ENCODE results near the gene GHR. TPM values are rescaled to one million over a fixed set of nuclear protein-coding genes. Genes with fewer than 3 reads are reported as not detected.

Gene GHR
- total RNA-seq, 4 donors from 2014 or later, result 16.9 to 20.9 (median 20.2) TPM

GRCh38 chr5:42629284-42629683 lies 206.0 kb downstream of the GHR start:
- Histone ChIP-seq H3K27me3 (no peaks in the 10 kb centered on the region), H3K4me3 (no peak overlapping the region)

GRCh38 chr5:42631241-42631640 lies 208.0 kb downstream of the GHR start:
- Histone ChIP-seq H3K36me3 (no peaks in the 10 kb centered on the region), H3K27ac (no peak overlapping the region), H3K4me3 (no peak overlapping the region), H3K9me3 (no peaks in the 10 kb centered on the region), H3K4me1 (no peaks in the 10 kb centered on the region), H3K27me3 (no peaks in the 10 kb centered on the region)
- no peak for DNase-seq (ENCODE audit: low spot score in 2 of 2)
- TF ChIP-seq POLR2AphosphoS5 (IDR thresholded peaks at IDR 0.05) (no peak), POLR2A (IDR thresholded peaks at IDR 0.05) (no peak), EP300 (IDR thresholded peaks at IDR 0.05) (no peak), CTCF (IDR thresholded peaks at IDR 0.05) (no peak)
- 72% methylated on average over 5 of the region's 5 CpGs for WGBS

More at GRCh38 chr5:42629284-42629683, 206.0 kb downstream of the GHR start:
- TF ChIP-seq POLR2AphosphoS5 (IDR thresholded peaks at IDR 0.05) (no peak), EP300 (IDR thresholded peaks at IDR 0.05) (no peak), CTCF (IDR thresholded peaks at IDR 0.05) (no peak), POLR2A (IDR thresholded peaks at IDR 0.05) (no peak)
- no peak overlapping the region for H3K27ac ChIP-seq
- H3K36me3 ChIP-seq, result no peaks in the 10 kb centered on the region
- no peak for DNase-seq (ENCODE audit: low spot score in 2 of 2)
- H3K4me1 ChIP-seq, result no peaks in the 10 kb centered on the region
- no peaks in the 10 kb centered on the region for H3K9me3 ChIP-seq
- WGBS, result 95% methylated on average over 2 of the region's 2 CpGs

- H3K4me1 ChIP-seq, result no peaks in the 10 kb centered on the region
- DNase-seq (ENCODE audit: low spot score in 2 of 2), result no peak
- TF ChIP-seq CTCF (IDR thresholded peaks at IDR 0.05) (no peak), POLR2AphosphoS5 (IDR thresholded peaks at IDR 0.05) (no peak), EP300 (IDR thresholded peaks at IDR 0.05) (no peak), POLR2A (IDR thresholded peaks at IDR 0.05) (no peak)
- 14% methylated on average over 1 of the region's 1 CpG for WGBS
- no peaks in the 10 kb centered on the region for H3K27me3 ChIP-seq
- no peaks in the 10 kb centered on the region for H3K36me3 ChIP-seq
- H3K27ac ChIP-seq, result no peak overlapping the region
- no peak overlapping the region for H3K4me3 ChIP-seq
- H3K9me3 ChIP-seq, result no peaks in the 10 kb centered on the region
Measured at GRCh38 chr5:42632354-42632900, 209.2 kb downstream of the GHR start.

GRCh38 chr5:42634575-42634974 lies 211.3 kb downstream of the GHR start:
- no peaks in the 10 kb centered on the region for H3K36me3 ChIP-seq
- WGBS, result 85% methylated on average over 4 of the region's 4 CpGs
- TF ChIP-seq EP300 (IDR thresholded peaks at IDR 0.05) (no peak), POLR2A (IDR thresholded peaks at IDR 0.05) (no peak), POLR2AphosphoS5 (IDR thresholded peaks at IDR 0.05) (no peak), CTCF (IDR thresholded peaks at IDR 0.05) (no peak)

GRCh38 chr5:42636425-42636824 lies 213.2 kb downstream of the GHR start:
- no peaks in the 10 kb centered on the region for H3K27me3 ChIP-seq
- no peak for DNase-seq (ENCODE audit: low spot score in 2 of 2)
- H3K4me1 ChIP-seq, result no peaks in the 10 kb centered on the region
- no peaks in the 10 kb centered on the region for H3K9me3 ChIP-seq
- H3K4me3 ChIP-seq, result no peak overlapping the region
- TF ChIP-seq EP300 (IDR thresholded peaks at IDR 0.05), result no peak
- TF ChIP-seq POLR2A (IDR thresholded peaks at IDR 0.05), result no peak
- no peak for TF ChIP-seq POLR2AphosphoS5 (IDR thresholded peaks at IDR 0.05)
- TF ChIP-seq CTCF (IDR thresholded peaks at IDR 0.05), result no peak
- H3K36me3 ChIP-seq, result no peaks in the 10 kb centered on the region
- no peak overlapping the region for H3K27ac ChIP-seq
- 86% methylated on average over 2 of the region's 2 CpGs for WGBS

More at GRCh38 chr5:42634575-42634974, 211.3 kb downstream of the GHR start:
- Histone ChIP-seq H3K27me3 (no peaks in the 10 kb centered on the region), H3K27ac (no peak overlapping the region), H3K4me1 (no peaks in the 10 kb centered on the region), H3K4me3 (no peak overlapping the region), H3K9me3 (no peaks in the 10 kb centered on the region)
- no peak for DNase-seq (ENCODE audit: low spot score in 2 of 2)

Measured in suprapubic skin (tissue), 4 donors.